HG03442 (cell line): ENCODE results near the gene PLXNC1.

ENCODE experiments used
- ATAC-seq: cut with Tn5 transposase; IDR thresholded peaks from one replicate; pipeline ENCODE4 v1.9.1; 2021; ENCODE audit warnings: mild to moderate bottlenecking, moderate library complexity; ENCODE audit not compliant: unreplicated experiment

The PLXNC1 gene

DNA sequence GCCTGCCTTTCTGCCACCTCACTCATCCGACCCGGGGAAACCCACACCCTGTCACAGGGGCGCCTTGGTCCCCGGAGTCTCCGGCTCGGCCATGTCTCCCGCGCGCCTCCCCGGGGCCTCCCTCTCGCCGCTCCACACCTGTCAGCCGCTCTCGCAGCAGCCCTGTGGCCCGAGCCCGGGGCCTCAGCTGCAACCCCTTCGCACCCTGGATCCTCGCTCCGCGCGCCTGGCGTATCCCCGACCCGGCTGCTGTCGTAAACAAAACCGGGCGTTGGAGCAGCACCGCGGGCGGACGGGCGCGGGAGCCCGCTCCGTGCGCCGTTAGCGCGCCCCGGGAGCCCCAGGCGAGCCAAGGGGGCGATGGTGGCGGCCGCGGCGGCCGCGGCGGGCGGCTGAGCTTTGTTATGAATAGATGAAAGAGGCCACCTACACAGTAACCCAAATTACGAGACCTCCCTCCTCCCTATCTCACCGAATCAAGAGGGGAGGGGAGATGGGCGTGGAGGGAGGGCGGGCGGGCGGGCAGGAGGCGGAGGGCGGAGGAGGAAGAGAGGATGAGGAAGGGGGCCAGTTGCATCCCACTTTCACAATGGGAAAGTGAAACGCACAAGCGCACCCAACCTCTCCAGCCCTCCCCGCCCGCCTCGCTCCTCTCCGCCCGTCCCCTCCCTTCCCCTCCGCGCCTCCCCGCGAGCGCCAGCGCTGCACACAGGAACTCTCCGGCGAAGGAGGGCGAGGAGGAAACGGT is at the start of gene PLXNC1:
TSS of gene PLXNC1 (plus strand) at position 587 of the 748 bp plus-strand sequence. CDS start 395 bp downstream, outside the sequence.
- ATAC-seq = peak; percentile 35

DNA sequence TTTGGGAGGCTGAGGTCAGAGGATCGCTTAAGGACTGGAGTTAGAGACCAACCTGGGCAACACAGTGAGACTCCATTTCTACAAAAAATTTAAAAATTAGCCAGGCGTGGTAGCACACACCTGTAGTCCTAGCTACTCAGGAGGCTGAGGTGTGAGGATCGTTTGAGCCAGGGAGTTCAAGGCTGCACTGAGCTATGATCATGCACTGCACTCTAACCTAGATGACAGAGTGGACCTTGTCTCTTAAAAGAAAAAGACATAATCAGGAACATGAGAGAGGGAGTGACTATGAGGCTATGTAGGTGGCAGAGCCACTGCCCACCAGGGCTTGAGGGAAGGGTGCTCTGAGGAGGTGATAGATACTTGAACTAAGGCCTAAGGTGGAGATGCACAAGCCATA is 49.2 kb upstream of the PLXNC1 start:
- no peak for ATAC-seq

DNA sequence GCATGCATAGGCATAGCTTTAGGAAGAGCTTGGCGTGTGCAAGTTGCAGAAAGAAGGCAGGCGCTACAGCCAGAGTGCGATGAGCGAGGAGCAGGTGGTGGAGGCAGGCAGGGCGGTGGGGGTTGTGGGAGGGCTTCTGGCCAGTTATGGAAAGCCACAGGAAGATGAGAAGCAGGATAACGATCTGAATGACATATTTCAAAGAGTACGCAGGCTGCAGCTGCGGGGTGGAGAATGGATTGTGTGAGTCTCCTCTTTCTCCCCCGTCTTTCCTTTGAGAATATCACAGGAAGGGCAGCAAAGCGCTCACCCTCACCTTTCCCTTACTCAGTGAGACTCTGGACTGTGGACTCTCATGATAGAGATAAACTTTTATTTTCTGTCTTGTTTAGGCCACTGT is 48.7 kb upstream of the PLXNC1 start:
- no peak for ATAC-seq

GRCh38 chr12:94100211-94100627 is 48.2 kb upstream of the PLXNC1 start:
- ATAC-seq = no peak

DNA sequence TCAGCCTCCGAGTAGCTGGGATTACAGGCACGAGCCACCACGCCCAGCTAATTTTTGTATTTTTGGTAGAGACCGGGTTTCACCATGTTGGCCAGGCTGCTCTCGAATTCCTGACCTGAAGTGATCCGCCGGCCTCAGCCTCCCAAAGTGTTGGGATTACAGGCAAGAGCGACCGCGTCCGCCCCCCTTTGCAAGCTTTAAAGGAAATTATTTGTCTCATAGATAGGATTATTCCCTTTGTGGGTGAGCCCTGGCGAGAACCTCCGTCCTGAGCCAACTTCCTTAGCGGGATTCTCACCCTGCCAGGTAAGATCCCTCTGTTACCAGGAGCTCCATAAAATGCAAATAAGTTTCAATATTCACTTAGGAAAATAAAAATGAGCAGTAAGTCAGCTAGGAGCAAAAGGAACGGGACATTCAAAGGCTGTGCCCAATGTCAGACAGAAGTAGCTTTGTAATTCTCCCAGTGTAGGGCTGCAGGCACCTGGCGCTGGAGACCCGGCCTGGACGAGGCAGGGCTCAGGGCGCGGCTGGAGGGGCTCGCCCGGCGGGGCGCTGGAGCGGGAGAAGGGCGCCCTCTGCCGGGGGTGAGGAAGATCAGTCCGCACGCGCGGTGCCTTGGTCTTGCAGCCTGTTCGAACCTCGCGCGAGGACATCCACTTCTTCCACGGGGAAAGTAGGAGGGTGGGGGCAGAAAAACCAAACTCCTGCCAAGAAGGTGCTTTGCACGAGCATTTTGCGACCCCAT is 47.2 kb upstream of the PLXNC1 start:
- ATAC-seq = no peak

DNA sequence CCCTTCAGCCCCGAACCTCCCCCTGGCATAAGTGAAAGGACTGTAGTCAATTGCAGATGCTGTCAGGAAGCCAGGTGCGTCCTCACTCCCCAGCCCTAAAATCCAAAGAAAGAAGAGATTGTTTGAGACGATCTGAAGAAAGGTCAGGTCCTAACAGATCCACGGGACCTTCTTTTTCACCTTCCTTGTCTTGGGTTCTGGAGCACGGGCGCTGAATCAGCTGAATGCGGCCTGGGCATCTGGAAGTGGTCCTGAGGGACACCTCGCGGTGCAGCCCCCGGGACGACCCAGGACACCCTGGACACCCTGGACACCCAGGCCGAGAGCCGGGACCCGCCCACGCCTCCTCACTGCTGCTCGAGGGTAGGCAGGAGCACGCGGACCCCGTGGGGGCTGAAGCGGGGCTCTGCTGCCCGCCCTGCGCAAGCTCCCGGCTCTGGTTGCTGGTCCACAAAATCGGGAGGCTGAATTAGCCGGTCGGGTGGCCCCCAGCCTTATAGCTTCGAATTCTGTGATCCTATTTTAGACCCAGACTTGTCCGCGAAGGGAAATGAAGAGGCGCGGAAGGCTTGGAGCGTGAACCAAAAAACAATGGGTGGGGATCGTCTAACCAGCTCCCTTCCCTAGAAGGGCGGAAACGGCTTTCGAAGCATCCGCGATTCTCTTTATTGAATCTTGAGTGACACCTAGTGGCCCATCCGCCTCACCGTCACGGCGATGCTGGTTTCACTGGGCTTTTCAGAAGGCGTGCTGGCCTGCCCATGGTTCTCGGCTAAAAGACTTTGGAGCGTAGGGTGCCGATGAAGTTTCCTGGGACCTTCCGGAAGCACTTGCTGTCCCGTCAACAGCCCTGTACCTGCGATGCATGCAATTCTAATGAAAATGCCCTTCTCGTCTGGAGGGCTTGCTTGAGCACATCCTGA is 46.4 kb upstream of the PLXNC1 start:
- ATAC-seq = peak; percentile 82

- ATAC-seq = no peak
These were observed 44.4 kb upstream of the PLXNC1 start for GRCh38 chr12:94103986-94104385.

- no peak for ATAC-seq
These were observed 40.5 kb upstream of the PLXNC1 start for GRCh38 chr12:94107910-94108309.

GRCh38 chr12:94109160-94109559 is 39.2 kb upstream of the PLXNC1 start:
- ATAC-seq = no peak

GRCh38 chr12:94110258-94110657 is 38.1 kb upstream of the PLXNC1 start:
- ATAC-seq = no peak

DNA sequence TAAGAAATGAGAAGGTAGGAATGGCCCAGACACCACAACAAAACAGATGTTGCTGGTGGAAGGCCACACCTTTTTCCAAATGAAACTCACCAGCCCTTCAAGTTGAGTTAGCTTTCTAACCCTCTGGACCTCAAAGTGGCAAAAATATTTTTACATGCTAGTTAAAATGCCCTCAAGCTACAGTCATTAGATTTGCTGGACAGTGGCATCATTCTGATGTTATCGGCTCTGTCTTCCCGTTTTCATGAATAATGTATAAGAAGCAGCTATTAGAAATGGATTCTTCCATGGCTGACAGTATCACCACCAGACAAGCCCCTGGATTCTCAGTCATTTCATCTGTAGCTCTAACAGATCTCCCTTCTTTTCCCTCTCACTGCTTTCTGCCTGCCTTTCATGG is 37.1 kb upstream of the PLXNC1 start:
- no peak for ATAC-seq

GRCh38 chr12:94112121-94112520 is 36.3 kb upstream of the PLXNC1 start:
- ATAC-seq = no peak

DNA sequence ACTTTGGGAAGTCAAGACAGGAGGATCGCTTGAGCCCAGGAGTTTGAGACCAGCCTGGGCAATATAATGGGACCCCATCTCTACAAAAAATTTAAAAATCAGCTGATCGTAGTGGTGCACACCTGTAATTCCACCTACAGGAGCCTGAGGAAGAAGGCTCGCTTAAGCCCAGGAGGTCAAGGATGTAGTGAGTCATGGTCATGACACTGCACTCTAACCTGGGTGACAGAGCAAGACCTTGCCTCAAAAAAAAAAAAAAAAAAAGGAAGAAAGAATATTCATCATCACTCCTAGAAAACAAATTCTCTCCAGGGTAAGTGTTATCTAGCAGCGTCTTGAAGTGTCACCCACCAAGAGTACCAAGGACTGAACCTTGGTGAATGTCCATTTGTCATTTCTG is 34.2 kb upstream of the PLXNC1 start:
- ATAC-seq = no peak

DNA sequence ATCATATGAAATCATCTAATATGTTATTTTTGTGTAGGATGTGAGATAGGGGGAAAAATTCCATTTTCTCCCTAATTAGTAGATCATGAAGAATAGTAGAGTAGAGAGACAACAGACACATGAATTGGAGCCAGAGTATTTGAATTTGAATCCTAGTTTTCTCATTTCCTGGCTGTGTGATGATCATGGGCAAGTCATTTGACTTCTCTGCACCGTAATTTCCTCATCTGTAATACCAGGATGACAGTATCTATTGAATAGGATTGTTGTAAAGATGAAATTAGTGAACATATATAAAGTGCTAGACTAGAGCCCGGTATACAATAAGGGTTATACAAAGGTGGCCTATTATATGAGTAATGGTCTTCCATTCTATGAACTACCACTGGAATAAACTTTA is 32.2 kb upstream of the PLXNC1 start:
- no peak for ATAC-seq

DNA sequence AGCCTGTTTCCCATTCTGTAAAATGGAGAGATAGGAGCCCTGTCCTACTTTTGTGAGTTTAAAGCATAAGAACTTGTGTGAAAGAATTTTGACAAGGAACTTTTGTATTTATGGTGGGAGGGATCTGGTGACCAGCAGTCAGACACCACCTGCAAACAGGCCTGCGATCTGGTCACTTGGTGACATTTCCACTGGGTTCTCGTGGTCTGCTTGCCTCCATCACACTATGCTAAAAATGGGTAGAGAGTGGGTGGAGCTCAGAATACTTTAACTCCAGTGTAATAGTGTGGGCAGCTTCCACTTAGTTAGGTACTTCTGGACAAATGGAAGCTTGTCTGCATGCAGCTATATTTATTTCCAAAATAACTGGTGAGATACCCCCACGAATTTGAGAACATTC is 26.5 kb upstream of the PLXNC1 start:
- no peak for ATAC-seq

- no peak for ATAC-seq
These were observed 25.8 kb upstream of the PLXNC1 start for GRCh38 chr12:94122591-94122990.

DNA sequence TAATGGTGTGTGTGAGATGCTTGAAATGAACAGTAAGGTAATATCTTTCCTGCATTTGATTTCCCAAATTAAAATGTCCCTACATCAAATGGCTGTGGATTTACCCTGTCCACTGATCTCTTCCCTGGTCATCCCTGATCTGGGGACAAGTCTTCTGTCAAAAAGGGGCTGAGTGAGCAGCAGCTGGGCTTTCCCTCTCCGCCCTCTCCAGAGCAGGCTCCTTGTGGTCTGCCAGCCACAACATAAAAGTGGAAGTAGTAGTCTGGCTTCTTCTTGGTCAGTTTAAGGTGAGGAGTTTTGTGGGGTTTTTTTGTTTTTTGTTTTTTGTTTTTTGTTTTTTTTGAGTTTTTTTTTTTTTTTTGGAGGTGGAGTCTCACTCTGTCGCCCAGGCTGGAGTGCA is 25.2 kb upstream of the PLXNC1 start:
- no peak for ATAC-seq

DNA sequence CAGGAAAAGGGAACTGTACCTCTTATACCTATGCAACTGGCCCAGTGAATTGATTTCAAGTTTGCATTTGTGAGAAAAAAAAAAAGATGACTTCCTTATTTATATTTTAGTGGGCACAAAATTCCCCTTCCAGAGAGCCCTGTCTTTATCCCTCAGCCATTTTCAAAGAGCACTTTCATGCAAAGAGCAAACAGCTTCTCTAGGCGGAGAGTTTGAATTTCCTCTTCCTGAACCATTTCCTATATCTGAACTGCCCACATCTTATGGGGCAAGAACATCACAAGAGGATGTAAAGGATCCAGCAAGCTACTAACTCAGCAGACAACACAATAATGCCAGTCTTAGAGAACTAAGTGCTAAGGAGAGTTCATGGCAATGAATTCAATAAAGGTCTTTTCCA is 22.3 kb upstream of the PLXNC1 start:
- ATAC-seq = no peak

DNA sequence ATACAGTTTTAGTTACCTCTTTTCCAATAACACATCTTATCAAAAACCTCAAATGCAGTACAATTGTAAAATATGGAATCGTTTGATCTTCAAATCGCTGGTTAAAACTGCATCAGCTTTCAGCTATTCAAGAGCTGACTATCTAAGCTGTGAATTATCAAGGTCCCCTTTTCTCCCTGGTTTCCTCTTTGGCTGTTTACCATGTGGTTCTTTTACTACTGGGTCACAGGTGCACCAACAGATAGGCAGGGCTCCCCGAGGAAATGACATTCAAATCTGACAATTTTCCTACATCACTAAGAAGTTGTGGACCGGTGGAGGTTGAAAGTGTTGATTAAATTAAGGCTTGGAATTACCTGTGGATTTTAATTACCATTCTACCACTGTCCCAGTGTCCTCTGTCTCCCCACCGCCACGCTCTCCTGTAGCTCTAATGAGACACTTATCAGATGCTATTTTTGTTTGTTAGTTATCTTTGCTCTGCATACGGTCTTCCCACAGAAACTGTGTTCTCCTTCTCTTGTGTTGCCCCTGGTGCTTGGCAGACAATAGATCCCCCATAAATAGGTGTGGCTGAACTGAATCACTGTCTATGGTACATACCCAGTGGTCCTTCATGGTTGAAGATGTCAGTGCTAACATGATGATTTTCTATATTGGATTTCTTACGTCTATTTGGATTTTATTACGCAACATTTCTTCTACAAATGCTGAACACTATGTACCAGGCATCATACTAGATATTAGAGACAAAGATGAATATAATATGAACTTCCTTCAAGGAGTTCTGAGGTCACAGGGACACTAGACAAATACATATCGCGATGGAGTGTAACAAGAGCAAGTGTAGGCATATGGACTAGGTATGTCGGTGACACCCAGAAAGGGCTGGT is 20.9 kb upstream of the PLXNC1 start:
- no peak for ATAC-seq

GRCh38 chr12:94128280-94128679 is 20.1 kb upstream of the PLXNC1 start:
- no peak for ATAC-seq
